ENCODE results near the gene CPE.

DNA sequence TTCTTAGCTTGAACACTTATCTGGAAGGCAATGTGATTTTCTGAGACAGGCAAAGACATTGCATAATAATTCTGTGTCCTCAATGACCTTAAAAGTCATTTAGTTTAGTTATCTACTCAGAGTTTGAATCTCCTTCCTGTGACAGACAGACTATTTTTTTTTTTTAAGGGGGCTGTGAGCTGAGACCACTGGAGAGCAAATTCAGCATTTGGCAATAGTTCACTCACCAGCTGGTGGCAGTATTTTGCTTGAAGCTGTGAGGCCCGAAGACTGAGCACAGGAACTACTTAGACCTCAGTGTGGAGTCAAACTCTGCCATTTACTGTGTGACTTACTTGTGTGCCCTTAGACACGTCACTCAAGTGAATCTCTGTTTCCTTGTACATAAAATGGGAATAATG is 22.9 kb upstream of the CPE start:
- TF ChIP-seq, protein P1, sequence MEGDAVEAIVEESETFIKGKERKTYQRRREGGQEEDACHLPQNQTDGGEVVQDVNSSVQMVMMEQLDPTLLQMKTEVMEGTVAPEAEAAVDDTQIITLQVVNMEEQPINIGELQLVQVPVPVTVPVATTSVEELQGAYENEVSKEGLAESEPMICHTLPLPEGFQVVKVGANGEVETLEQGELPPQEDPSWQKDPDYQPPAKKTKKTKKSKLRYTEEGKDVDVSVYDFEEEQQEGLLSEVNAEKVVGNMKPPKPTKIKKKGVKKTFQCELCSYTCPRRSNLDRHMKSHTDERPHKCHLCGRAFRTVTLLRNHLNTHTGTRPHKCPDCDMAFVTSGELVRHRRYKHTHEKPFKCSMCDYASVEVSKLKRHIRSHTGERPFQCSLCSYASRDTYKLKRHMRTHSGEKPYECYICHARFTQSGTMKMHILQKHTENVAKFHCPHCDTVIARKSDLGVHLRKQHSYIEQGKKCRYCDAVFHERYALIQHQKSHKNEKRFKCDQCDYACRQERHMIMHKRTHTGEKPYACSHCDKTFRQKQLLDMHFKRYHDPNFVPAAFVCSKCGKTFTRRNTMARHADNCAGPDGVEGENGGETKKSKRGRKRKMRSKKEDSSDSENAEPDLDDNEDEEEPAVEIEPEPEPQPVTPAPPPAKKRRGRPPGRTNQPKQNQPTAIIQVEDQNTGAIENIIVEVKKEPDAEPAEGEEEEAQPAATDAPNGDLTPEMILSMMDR (IDR thresholded peaks at IDR 0.05; ENCODE audit: low read depth, low read length) = peak; percentile 98
- TF ChIP-seq EZH2phosphoT487 (IDR thresholded peaks at IDR 0.05; ENCODE audit: low read depth) = no peak
